ENCODE data around the gene SLC27A2. TPM values are rescaled to one million over a fixed set of nuclear protein-coding genes. Genes with fewer than 3 reads are reported as not detected.

Gene SLC27A2
- total RNA-seq, 2 donors from 2014 or later: 35.6 to 55.7 TPM

GRCh38 chr15:50190166-50190570 is 8.2 kb downstream of the SLC27A2 start:
- intact Hi-C loops (cut with DNase I): no loop called here
- Histone ChIP-seq H3K9ac (ENCODE audit: low read depth in 2 of 2, low read length in 2 of 2) (no peak overlapping the region), H3K27ac (no peak overlapping the region)

GRCh38 chr15:50190723-50191122 is 8.7 kb downstream of the SLC27A2 start:
- intact Hi-C loops (cut with DNase I): no loop called here
- Histone ChIP-seq H3K36me3 (no peaks in the 10 kb centered on the region), H3K9me3 (no peaks in the 10 kb centered on the region), H3K4me3 (no peak overlapping the region), H3K9ac (ENCODE audit: low read depth in 2 of 2, low read length in 2 of 2) (no peak overlapping the region), H3K27ac (no peak overlapping the region), H3K27me3 (no peaks in the 10 kb centered on the region), H3K4me1 (peaks cover 6% of the 10 kb centered on the region)
- no peak for TF ChIP-seq CTCF (IDR thresholded peaks at IDR 0.05)
- DNase-seq: no peak

More at GRCh38 chr15:50190166-50190570, 8.2 kb downstream of the SLC27A2 start:
- no peaks in the 10 kb centered on the region for H3K9me3 ChIP-seq
- no peak for TF ChIP-seq CTCF (IDR thresholded peaks at IDR 0.05)
- no peak for DNase-seq
- peaks cover 6% of the 10 kb centered on the region for H3K4me1 ChIP-seq
- no peaks in the 10 kb centered on the region for H3K27me3 ChIP-seq
- H3K36me3 ChIP-seq: no peaks in the 10 kb centered on the region
- H3K4me3 ChIP-seq: no peak overlapping the region

GRCh38 chr15:50192164-50192563 is 10.2 kb downstream of the SLC27A2 start:
- intact Hi-C loops (cut with DNase I): no loop called here
- Histone ChIP-seq H3K27ac (no peak overlapping the region), H3K36me3 (no peaks in the 10 kb centered on the region), H3K4me3 (no peak overlapping the region), H3K4me1 (peaks cover 6% of the 10 kb centered on the region), H3K9me3 (no peaks in the 10 kb centered on the region), H3K9ac (ENCODE audit: low read depth in 2 of 2, low read length in 2 of 2) (no peak overlapping the region), H3K27me3 (no peaks in the 10 kb centered on the region)
- no peak for DNase-seq
- no peak for TF ChIP-seq CTCF (IDR thresholded peaks at IDR 0.05)

- intact Hi-C loops (cut with DNase I): no loop called here
- H3K9me3 ChIP-seq: no peaks in the 10 kb centered on the region
- H3K27me3 ChIP-seq: no peaks in the 10 kb centered on the region
- no peaks in the 10 kb centered on the region for H3K36me3 ChIP-seq
- H3K4me3 ChIP-seq: no peak overlapping the region
- H3K9ac ChIP-seq (ENCODE audit: low read depth in 2 of 2, low read length in 2 of 2): no peak overlapping the region
- peaks cover 6% of the 10 kb centered on the region for H3K4me1 ChIP-seq
- TF ChIP-seq CTCF (IDR thresholded peaks at IDR 0.05): no peak
- DNase-seq: no peak
- no peak overlapping the region for H3K27ac ChIP-seq
Observed at GRCh38 chr15:50192926-50193620, 11.1 kb downstream of the SLC27A2 start.

- Histone ChIP-seq H3K27ac (no peak overlapping the region), H3K4me3 (no peak overlapping the region), H3K36me3 (no peaks in the 10 kb centered on the region), H3K9me3 (no peaks in the 10 kb centered on the region), H3K27me3 (no peaks in the 10 kb centered on the region), H3K4me1 (no peaks in the 10 kb centered on the region), H3K9ac (ENCODE audit: low read depth in 2 of 2, low read length in 2 of 2) (no peak overlapping the region)
- intact Hi-C loops (cut with DNase I): no loop called here
- no peak for TF ChIP-seq CTCF (IDR thresholded peaks at IDR 0.05)
- DNase-seq: no peak
Observed at GRCh38 chr15:50202003-50202402, 20.0 kb downstream of the SLC27A2 start.
